Transverse colon (tissue), 4 donors: ENCODE results near the gene MCF2L2.

Source experiments
- CTCF ChIP-seq, 5 experiments: fragments of 200-600 bp in 3 of 5; fragments of 450-650 bp in 2 of 5; sonication (generic) in 3 of 5; IDR thresholded peaks; 1 replicate in 2 of 5; 2 replicates in 3 of 5; pipeline ENCODE4 v1.5.1; 2016 to 2017; ENCODE audit warnings: antibody characterized with exemption in 5 of 5, inconsistent platforms in 3 of 5, mild to moderate bottlenecking in 2 of 5, moderate library complexity in 1 of 5
- EP300 ChIP-seq: sonication (generic); formaldehyde crosslinking; IDR thresholded peaks from one replicate; pipeline ENCODE4 v1.6.1; 2017; ENCODE audit warnings: antibody characterized with exemption, low read depth
- POLR2A ChIP-seq: fragments of 450-650 bp; IDR thresholded peaks from one replicate; pipeline ENCODE4 v1.6.1; 2016; ENCODE audit warnings: antibody characterized with exemption, mild to moderate bottlenecking, moderate library complexity
- POLR2AphosphoS5 ChIP-seq, 3 donors: sonication (generic); formaldehyde crosslinking; IDR thresholded peaks; one replicate each; pipeline ENCODE4 v1.6.1; 2016; ENCODE audit warnings: antibody characterized with exemption in 3 of 3

GRCh38 chr3:183293966-183294365, 134.5 kb downstream of the MCF2L2 start:
- TF ChIP-seq CTCF (IDR thresholded peaks at IDR 0.05) (no peak), EP300 (no peak), POLR2A (no peak), POLR2AphosphoS5 (IDR thresholded peaks at IDR 0.05) (no peak)
